Keratinocyte (primary cell): ENCODE results near the gene RAB11FIP5.

Source experiments
- CTCF ChIP-seq, 3 experiments: IDR thresholded peaks in 1 of 3; conservative IDR thresholded peaks in 1 of 3; optimal IDR thresholded peaks in 1 of 3; 2 replicates in 2 of 3; 3 replicates in 1 of 3; pipeline versions ENCODE3 to v1.5.1; 2011; ENCODE audit warnings: low read length in 3 of 3, mild to moderate bottlenecking in 3 of 3, moderate library complexity in 2 of 3, control low read depth in 1 of 3, inconsistent platforms in 1 of 3; ENCODE audit not compliant: insufficient read depth in 2 of 3; ENCODE audit errors: extremely low read depth in 1 of 3
- EZH2 ChIP-seq: IDR thresholded peaks from one replicate; pipeline ENCODE4 v1.6.1; 2012; ENCODE audit warnings: inconsistent platforms, mild to moderate bottlenecking, low read length, moderate library complexity

DNA sequence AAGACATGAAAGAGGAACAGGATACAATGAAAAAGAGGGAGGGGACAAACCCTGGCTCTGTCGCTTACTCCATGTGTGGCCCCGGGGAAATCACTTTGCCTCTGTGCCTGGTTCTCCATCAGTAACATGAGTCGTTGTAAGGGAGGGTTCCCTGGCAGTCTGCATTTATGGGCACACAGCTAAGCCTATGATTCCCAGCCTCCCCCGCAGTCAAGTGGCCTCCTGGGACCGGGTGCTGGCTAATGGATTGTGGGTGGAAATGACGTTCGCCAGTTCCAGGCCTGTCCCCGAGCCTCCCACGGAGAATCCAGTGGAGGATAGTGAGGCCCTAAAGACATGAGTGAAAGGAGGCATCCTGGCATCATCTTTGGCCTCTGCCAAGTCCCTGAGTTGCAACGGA, 83.9 kb downstream of the RAB11FIP5 start:
- TF ChIP-seq EZH2 (no peak), CTCF (optimal IDR thresholded peaks at IDR 0.05 in 1 of 3, IDR thresholded peaks at IDR 0.05 in 1 of 3, conservative IDR thresholded peaks at IDR 0.05 in 1 of 3; ENCODE audit: extremely low read depth in 1 of 3, insufficient read depth in 2 of 3, low read length in 3 of 3) (no peak)
